Jurkat, Clone E6-1 (cell line): ENCODE measurements around the gene MVB12B. TPM values are rescaled to one million over a fixed set of nuclear protein-coding genes. Genes with fewer than 3 reads are reported as not detected.
A peak's percentile ranks its signal among the peaks of the same experiment; 100 is the strongest.
"Not testable (repeated sequence)": the region's sequence is repeated elsewhere in the genome, so short reads cannot be mapped to it uniquely, and the experiment has no call there.

Experiments used
- DNase-seq: peaks from one replicate; pipeline ENCODE4 v3.0.0-alpha.2; 2011; ENCODE audit warnings: low read depth, low spot score
- H3K4me3 ChIP-seq: 2 replicates; pipeline ENCODE4 v1.5.1; 2011; ENCODE audit warnings: mild to moderate bottlenecking, low read length, control low read depth, moderate library complexity
- polyA plus RNA-seq: library from polyadenylated mRNA; unstranded; fragments of >200 nt; gene quantifications from one replicate; pipeline ENCODE4 v1.2.1, GENCODE V29; 2012; ENCODE audit warnings: missing spikeins; ENCODE audit not compliant: insufficient read length, insufficient read depth

MVB12B gene
- polyA plus RNA-seq, result 12.4 TPM

DNA sequence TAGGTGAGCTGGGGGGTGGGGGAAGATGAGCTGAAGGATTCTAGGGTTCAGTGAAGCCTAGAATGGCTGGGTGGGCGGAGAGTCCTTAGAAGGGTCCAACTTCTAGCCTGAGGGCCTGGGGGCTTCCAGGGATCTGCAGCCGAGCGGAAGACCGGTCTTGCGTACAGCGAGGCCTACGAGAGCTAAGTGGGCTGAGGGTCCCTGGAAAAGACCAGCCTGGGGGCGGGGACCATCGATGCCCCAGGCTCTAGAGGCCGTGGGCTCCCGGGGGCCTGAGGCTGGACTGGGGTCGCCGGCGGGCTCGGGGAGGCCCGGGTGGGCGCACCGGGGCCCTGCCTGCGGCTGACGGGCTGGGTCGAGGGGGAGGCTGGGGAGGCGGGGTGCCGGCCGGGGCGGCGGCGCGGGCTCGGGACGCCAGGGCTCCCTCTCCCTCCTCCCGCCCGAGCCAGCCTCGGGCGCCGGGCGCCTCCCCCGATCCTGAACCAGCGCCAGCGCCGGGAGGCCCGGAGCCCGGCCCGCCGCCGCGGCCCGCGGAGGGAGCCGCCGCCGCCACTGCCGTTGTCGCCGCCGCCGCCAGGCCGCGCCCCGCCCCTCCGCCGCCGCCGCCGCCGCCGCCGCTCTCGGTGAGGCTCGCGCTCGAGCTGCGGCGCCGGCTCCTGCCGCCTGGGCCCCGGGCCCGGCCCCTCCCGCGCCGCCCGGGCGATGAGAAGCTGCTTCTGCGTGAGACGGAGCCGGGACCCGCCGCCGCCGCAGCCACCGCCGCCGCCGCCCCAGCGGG lies at the start of gene MVB12B:
Gene MVB12B (plus strand): TSS at position 602 of the 778 bp plus-strand sequence. CDS start 101 bp downstream, at position 703.
- DNase-seq, result no peak
- peak within 1 kb of the TSS; percentile 73 for H3K4me3 ChIP-seq

DNA sequence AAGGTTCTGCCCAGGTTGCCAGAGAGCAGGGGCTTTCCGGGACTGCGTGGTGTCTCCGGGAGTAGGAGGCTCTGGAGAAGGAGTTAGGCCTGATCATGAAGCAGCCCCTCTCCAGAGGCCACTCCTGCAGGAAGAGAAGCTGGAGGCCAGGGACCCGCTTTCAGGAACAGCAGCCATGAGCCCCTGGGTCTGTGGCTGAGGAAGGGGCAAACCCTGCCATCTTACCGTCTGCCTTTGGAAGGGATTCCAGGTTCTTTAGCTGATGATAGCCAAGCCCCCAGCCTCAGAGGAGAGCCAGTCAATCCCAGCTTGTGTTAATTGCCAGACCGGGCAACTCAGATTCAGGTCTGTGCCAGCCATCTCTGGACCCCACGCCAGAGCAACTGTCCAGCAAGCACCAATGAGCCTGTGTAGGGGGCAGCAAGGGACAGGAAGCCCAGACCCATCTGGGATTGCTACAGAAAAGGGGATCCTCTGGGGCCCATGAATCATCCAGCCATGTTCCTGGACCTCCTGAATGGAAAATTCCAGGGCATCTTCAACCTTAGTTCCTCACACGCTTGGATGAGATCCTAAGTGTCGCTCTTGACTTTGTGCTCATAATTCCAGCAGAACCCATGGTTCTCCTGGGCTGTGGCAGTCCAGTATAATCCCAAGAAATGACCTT lies 42.7 kb upstream of the MVB12B start:
- DNase-seq, result no peak
- no peak overlapping the region for H3K4me3 ChIP-seq

GRCh38 chr9:126285652-126286051 lies 41.0 kb upstream of the MVB12B start:
- DNase-seq, H3K4me3 ChIP-seq: not testable (repeated sequence)

- no peak overlapping the region for H3K4me3 ChIP-seq
- no peak for DNase-seq
Observed at GRCh38 chr9:126287166-126287866, 39.3 kb upstream of the MVB12B start.

DNA sequence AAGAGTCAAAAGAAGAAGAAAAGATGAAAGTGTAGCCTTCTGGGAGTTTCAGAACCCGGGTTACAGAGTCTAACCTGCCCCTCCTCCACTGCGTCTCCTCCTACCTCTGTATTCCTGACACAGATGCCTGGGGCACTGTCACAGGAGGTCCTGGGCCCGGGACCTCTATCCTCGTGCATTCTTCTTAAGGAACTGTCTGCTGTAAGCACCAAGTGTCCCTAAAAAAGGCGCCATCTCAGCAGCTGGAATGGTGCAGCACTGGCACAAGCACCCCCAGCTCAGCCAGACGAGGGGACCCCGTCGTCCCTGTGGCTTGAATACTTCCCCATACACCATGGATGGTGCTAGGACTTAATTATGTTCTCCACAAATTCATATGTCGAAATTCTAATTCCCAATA lies 35.8 kb upstream of the MVB12B start:
- no peak overlapping the region for H3K4me3 ChIP-seq
- DNase-seq, result no peak

DNA sequence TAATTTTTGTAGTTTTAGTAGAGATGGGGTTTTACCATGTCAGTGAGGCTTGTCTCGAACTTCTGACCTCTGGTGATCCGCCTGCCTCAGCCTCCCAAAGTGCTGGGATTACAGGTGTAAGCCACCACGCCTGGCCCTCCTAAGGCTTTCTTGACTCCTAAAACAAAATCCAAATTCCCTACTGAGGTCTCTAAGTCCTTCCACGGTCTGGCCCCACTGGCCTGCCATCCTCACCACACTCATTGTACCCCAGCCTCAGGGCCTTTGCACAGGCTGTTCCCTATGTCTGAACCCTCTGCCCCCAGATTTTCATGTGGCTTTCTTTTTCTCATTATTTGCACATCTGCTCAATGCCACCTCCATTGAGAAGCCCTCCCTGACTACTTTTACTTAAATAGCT lies 34.7 kb upstream of the MVB12B start:
- no peak overlapping the region for H3K4me3 ChIP-seq

DNA sequence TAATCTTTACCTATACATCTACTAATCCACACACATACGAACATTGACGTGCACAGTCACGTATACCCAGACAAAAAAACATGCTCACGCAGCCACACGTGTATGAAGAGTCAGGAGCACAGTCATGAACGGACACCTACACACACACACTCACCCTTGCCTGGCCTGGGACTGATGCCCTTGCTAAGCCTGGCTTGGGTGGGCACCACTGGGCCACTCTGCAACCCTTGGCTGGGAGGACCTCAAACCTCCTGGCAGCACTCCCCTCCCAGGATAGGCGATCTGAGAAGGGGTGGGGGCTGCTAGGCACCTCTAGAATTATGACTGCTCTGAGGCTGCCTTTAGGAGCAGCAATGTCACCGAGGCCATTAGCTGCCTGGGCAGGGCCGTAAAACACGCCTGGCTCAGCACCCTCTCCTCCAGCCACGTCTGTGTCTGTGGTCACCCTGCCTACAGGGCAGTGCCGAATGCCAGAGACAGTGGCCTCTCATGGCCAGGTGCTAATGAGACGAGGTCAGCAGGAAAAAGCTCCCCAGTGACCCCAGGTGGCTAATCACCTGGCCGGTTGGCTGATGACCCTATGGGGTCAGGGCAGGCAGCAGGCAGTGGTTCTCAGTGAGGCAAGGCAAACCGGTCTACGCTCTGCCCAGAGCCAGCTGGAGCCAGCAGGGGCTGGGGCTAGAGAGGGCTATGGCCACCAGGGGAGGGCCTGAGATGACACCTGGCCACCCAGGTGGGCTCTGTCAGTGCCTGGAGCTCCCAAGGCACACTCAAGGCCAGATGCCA lies 33.7 kb upstream of the MVB12B start:
- H3K4me3 ChIP-seq, result no peak overlapping the region
- no peak for DNase-seq

More for the DNA sequence above, 34.7 kb upstream of the MVB12B start:
- DNase-seq, result no peak

- H3K4me3 ChIP-seq, result no peak overlapping the region
- DNase-seq, result peak; percentile 19
Observed at GRCh38 chr9:126293522-126293889, 33.1 kb upstream of the MVB12B start.

DNA sequence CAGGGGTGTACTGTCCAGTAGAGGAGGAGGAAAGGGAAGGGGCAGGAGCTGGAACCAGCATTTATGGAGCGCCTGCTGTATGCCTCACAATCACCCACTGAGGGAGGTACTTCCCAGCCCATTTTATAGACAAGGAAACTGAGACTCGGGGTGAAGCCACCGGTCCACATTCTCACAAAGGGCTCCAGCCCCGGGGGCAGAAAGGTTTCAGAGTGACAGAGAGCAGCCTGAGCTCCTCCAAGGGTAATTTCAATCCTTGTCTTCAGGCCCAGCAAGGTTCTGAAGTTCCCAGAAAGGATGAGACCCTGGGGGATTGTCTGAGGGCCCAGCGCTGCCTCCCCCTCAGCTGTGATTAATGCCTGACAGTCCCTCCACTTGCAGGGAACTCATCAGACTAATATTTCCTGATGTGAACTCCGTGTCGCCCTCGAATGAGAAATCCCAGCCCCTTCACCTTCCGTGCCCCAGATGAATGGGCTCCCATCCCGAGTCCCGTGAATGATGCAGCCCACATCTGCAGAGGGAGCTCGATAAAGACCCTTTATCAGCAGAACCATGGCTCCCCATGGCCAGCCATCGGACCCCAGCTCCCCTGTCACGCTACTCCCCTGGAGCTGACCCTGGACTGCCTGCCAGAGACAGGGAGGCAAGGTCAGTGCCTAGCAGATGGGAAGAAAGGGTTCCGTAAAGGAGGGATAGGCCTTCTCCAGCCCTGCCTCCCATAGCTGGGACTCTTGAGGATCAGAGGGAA lies 32.1 kb upstream of the MVB12B start:
- DNase-seq, result no peak
- H3K4me3 ChIP-seq, result no peak overlapping the region

GRCh38 chr9:126295082-126295477 lies 31.5 kb upstream of the MVB12B start:
- no peak for DNase-seq
- H3K4me3 ChIP-seq, result no peak overlapping the region

- no peak overlapping the region for H3K4me3 ChIP-seq
- no peak for DNase-seq
Observed at GRCh38 chr9:126295516-126295915, 31.1 kb upstream of the MVB12B start.

DNA sequence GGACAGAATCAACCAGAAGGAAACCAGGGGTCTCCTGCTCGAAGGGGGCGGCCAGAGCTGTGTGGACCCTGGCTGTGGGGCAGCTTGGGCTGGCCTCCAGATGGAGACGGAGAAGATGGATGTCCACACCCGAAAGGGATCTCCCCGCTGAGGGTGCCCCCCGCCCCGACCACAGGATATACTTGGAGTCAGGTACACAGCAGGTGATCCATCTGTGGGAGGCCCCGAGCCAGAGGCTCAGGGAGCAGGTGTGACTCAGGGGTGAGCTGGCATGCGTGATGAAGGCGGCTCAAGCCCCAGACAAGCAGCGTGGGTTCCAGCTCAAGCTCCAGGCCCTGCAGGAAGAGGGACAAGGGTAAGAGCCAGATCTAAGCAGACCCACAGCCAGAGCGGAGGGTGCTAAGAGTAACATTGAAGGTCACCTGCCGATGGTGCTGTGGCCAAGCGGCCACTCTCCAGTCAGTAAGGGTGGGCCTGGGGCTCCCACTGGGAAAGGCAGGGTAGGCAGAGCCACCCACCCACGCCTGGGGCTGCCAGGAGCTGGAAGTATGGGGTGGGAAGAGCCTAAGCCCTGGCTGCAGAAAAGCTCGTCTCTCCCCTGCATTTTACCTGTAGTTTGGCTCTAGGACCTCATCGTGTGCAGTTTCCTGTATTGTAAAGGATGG lies 30.6 kb upstream of the MVB12B start:
- H3K4me3 ChIP-seq, result no peak overlapping the region
- no peak for DNase-seq

DNA sequence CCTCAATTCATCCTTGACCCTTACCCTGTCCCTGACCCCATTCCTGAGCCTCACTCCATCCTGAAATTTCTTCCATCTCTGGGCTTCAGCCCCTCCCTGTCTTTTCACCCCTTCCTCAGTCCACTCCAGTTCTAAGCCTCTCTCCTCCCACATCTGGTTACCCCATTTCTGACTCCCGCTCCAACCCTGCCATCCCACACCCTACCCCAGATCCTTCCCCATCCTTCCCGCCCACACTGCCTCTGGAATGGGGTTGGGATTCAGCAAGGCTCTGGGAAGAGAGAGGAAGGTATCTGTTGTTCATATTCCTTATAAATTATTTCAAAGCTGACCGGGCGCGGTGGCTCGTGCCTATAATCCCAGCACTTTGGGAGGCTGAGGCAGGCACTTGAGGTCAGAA lies 29.9 kb upstream of the MVB12B start:
- no peak for DNase-seq
- H3K4me3 ChIP-seq, result no peak overlapping the region

DNA sequence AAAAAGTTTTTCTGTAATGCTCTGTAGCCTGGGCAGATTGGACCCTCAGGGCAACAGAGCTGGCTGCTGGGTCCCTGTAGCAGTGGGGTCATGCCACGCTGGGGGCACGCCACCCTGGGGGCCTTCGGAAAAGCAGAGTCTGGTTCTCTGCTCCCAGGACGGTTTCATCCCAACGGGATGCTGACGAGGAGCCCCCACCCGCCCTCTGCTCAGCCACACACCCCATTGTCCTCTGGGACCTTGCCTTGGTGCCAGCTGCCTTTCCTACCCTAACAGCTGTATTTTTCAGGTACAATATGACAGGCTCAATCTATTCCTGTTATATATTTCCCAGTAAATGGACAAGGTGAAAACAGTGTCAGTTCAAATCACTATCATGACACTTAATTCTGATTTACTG lies 29.0 kb upstream of the MVB12B start:
- no peak overlapping the region for H3K4me3 ChIP-seq
- no peak for DNase-seq

GRCh38 chr9:126298063-126298801 lies 28.4 kb upstream of the MVB12B start:
- no peak for DNase-seq

GRCh38 chr9:126299706-126300276 lies 26.8 kb upstream of the MVB12B start:
- H3K4me3 ChIP-seq, result no peak overlapping the region
- DNase-seq, result no peak

More at GRCh38 chr9:126298063-126298801, 28.4 kb upstream of the MVB12B start:
- H3K4me3 ChIP-seq, result no peak overlapping the region

DNA sequence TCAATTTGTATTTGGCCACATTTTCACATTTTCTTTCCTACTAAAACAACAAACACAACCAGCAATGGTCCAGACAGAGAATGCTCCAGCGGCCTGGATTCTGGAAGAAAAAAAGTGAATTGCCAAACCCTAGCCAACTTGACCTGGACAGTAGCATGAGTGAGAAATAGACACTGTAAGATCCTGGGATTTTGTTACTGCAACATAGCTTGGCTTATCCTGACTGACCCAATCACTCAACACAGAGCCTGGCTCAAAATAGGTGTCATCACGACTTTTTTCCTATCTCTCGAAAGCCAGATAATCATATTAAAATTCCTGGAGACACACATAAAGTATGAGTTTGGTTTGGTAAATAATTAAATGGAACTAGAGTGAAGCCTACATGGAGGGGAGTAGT lies 25.4 kb upstream of the MVB12B start:
- DNase-seq, result no peak
- H3K4me3 ChIP-seq, result no peak overlapping the region
